HG02610 (cell line): ENCODE results near the gene ARHGAP18.
"Not testable (repeated sequence)": the region's sequence is repeated elsewhere in the genome, so short reads cannot be mapped to it uniquely, and the experiment has no call there.

ENCODE experiments used
- ATAC-seq: cut with Tn5 transposase; IDR thresholded peaks from one replicate; pipeline ENCODE4 v1.9.1; 2021; ENCODE audit warnings: mild to moderate bottlenecking, moderate library complexity; ENCODE audit not compliant: unreplicated experiment

The ARHGAP18 gene

GRCh38 chr6:129597023-129597713, 112.8 kb downstream of the ARHGAP18 start:
- ATAC-seq: peak; percentile 64

DNA sequence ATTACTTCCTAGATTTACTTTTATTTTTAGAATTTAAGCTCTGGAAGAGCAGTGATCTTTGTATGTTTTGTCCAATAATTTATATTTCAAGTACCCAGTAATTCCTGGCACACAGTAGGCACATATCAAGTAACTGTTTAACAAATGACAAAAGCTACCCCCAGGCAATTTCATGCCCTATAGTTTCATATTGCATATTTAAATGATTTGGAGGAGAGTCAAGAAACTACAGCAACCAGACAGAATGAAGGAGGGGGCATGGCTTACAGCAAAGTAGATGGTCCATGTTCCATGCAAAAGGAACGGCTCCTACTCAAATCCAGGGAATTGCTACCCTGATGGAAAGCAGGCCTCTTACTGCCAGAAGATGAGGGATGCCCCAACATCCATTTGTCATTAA, 113.5 kb downstream of the ARHGAP18 start:
- ATAC-seq: no peak

- no peak for ATAC-seq
Observed at GRCh38 chr6:129593233-129593564, 116.8 kb downstream of the ARHGAP18 start.

DNA sequence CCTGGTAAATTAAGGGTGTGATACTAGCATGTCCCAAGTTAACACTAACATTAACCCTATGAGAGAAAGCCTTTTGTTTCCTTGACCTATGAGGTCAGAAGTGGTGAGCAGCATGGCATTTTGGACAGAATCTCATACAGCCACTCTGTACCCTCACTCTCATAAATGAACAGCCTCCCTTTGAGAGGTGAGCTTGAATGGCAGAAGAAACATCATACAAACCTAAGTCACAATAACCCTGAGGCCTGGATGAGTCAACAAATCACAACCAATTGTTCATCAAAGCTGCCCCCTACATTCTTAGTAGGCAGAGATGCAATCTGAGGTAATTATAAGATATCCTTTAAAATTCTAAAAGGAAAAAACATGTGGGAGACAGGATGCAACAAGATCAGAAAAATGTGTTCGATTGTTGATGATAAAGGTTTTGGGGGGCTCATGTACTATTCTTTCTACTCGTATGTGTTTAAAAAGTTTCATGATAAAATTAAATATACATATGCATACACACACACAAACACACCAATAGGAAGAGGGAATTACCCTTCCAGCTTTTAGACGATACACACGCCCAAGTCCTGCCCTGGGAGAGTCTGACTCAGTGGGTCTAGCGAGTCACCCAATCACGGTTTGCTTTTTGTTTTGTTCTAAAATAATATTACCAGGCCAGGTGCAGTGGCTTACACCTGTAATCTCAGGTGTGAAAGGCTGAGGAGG, 117.3 kb downstream of the ARHGAP18 start:
- no peak for ATAC-seq

GRCh38 chr6:129590408-129591022, 119.5 kb downstream of the ARHGAP18 start:
- no peak for ATAC-seq

- no peak for ATAC-seq
Observed at GRCh38 chr6:129586815-129587214, 123.2 kb downstream of the ARHGAP18 start.

GRCh38 chr6:129583866-129584265, 126.1 kb downstream of the ARHGAP18 start:
- no peak for ATAC-seq

DNA sequence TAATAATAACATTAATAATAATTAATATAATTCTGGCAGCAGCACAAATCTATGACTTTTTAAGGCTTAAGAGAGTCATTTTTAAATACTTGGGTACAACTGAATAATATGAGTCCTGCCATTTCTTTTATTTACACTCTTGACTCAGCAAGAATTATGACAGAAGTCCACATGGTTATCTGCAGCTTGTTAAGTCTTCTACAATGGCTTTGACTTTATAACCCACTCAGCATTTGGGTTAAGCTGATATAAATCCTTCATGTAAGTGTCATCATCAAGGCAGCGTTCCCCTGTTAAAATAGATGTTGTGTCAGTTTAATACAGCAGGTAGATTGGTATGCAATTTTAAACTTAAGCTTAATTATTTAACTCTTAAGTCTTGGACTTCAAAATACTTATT, 131.7 kb downstream of the ARHGAP18 start:
- no peak for ATAC-seq

GRCh38 chr6:129577691-129578090, 132.3 kb downstream of the ARHGAP18 start:
- no peak for ATAC-seq

DNA sequence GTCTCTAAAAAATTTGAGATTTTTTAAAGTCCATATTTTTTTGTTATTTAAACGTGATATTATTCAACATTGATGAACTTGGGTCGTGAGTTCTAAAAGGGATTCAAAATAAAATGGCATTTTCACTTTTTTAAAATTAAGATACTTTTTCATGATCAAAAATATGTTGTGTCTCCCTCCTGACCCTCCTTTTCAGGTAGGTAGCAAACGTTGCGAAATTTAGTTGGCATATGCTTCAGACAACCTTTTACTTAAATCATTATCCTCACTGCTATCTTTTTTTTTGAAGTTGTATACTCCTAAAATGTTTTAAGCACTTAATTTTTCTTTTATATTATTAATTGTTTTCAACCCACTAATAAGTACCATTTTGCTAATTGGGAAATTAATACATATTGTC, 133.5 kb downstream of the ARHGAP18 start:
- no peak for ATAC-seq

- no peak for ATAC-seq
Observed at GRCh38 chr6:129575378-129576118, 134.4 kb downstream of the ARHGAP18 start.

- not testable (repeated sequence) for ATAC-seq
Observed at GRCh38 chr6:129574605-129575004, 135.4 kb downstream of the ARHGAP18 start.

DNA sequence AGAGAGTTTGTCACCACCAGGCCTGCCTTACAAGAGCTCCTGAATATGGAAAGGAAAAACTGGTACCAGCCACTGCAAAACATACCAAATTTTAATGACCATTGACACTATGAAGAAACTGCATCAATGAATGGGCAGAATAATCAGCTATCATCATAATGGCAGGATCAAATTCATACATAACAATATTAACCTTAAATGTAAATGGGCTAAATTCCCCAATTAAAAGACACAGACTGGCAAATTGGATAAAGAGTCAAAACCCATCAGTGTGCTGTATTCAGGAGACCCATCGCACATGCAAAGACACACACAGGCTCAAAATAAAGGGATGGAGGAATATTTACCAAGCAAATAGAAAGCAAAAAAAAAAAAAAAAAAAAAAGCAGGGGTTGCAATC, 139.0 kb downstream of the ARHGAP18 start:
- ATAC-seq: not testable (repeated sequence)

- no peak for ATAC-seq
Observed at GRCh38 chr6:129568015-129568414, 142.0 kb downstream of the ARHGAP18 start.

GRCh38 chr6:129567374-129567773, 142.6 kb downstream of the ARHGAP18 start:
- no peak for ATAC-seq

DNA sequence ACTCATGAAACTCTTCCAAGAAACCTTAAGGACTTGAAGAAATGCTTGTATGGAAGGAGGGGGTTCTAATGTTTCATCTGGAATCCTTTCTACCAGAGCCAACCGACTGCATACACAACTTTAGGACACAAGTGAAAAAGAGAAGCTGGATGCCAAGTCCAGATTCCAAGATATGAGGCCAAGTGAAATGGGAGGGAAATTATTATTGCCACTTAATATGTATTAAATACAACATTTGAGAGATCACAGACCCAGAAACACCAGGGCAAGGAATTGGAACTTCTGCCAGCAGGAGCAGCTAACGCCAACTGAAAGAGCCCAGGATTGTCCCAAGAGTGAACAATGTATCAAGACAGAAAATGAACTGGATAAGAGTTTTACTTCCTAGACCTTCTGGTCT, 144.2 kb downstream of the ARHGAP18 start:
- ATAC-seq: no peak

- ATAC-seq: no peak
Observed at GRCh38 chr6:129565366-129565765, 144.6 kb downstream of the ARHGAP18 start.

DNA sequence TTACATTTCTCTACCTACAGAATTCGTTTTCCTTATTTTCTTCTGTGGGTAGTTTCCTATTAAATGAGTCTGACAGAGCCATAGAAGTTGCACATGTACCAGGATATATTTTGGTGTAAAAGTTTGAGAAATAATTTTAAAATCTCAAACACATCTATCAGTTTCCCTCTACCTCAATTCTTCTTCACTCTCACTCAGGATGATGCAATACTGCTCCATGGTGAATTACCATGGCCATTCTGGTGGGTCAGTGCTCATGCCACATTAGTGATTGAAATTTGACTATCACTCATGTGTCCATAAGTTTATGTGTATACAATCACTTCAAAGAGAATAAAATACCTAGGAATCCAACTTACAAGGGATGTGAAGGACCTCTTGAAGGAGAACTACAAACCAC, 151.7 kb downstream of the ARHGAP18 start:
- no peak for ATAC-seq

- no peak for ATAC-seq
Observed at GRCh38 chr6:129555206-129555832, 154.7 kb downstream of the ARHGAP18 start.

- ATAC-seq: no peak
Observed at GRCh38 chr6:129552413-129552812, 157.6 kb downstream of the ARHGAP18 start.

- ATAC-seq: no peak
Observed at GRCh38 chr6:129551486-129551885, 158.5 kb downstream of the ARHGAP18 start.
